OCI-LY1 (cell line): ENCODE results near the gene RPL39L.
A peak's percentile ranks its signal among the peaks of the same experiment; 100 is the strongest.
"Not testable (repeated sequence)": the region's sequence is repeated elsewhere in the genome, so short reads cannot be mapped to it uniquely, and the experiment has no call there.

ENCODE experiments used
- H2AFZ ChIP-seq: fragments of 200-600 bp; sonication (generic), shearing (Covaris generic); 2 replicates; pipeline ENCODE4 v1.6.0; 2014; ENCODE audit warnings: antibody characterized with exemption, mild to moderate bottlenecking, low read length
- H3F3A ChIP-seq: fragments of 200-600 bp; sonication (generic), shearing (Covaris generic); 2 replicates; pipeline ENCODE4 v1.6.0; 2014; ENCODE audit warnings: mild to moderate bottlenecking, antibody characterized with exemption, low read length, moderate library complexity; ENCODE audit not compliant: insufficient read depth
- H3K27ac ChIP-seq: fragments of 200-600 bp; sonication (generic); 2 replicates; pipeline ENCODE4 v1.5.1; 2014; ENCODE audit warnings: low read length, mixed run types, mild to moderate bottlenecking, low read depth; ENCODE audit not compliant: poor library complexity, severe bottlenecking
- H3K27me3 ChIP-seq: fragments of 200-600 bp; sonication (generic); 2 replicates; pipeline ENCODE4 v1.6.0; 2014; ENCODE audit warnings: antibody characterized with exemption, mild to moderate bottlenecking, low read length, moderate library complexity; ENCODE audit not compliant: insufficient read depth
- H3K36me3 ChIP-seq: fragments of 200-600 bp; sonication (generic); 2 replicates; pipeline ENCODE4 v1.6.1; 2014; ENCODE audit warnings: mild to moderate bottlenecking, antibody characterized with exemption, low read length, moderate library complexity, mixed read lengths; ENCODE audit not compliant: insufficient read depth
- H3K4me1 ChIP-seq: fragments of 200-600 bp; sonication (generic); 2 replicates; pipeline ENCODE4 v1.5.1; 2014; ENCODE audit warnings: mild to moderate bottlenecking, low read length, moderate library complexity; ENCODE audit not compliant: insufficient read depth, severe bottlenecking
- H3K4me2 ChIP-seq: fragments of 200-600 bp; sonication (generic), shearing (Covaris generic); 2 replicates; pipeline ENCODE4 v1.6.1; 2014; ENCODE audit warnings: low read length
- H3K4me3 ChIP-seq: fragments of 200-600 bp; sonication (generic); 2 replicates; pipeline ENCODE4 v1.5.1; 2014; ENCODE audit warnings: low read length, low read depth, mild to moderate bottlenecking, mixed read lengths; ENCODE audit not compliant: poor library complexity, severe bottlenecking
- H3K79me2 ChIP-seq: fragments of 200-600 bp; shearing (Covaris generic); 2 replicates; pipeline ENCODE4 v1.6.1; 2016; ENCODE audit warnings: mixed run types, low read length, mixed read lengths; ENCODE audit not compliant: insufficient read depth
- H3K9ac ChIP-seq: fragments of 200-600 bp; sonication (generic), shearing (Covaris generic); 2 replicates; pipeline ENCODE4 v1.6.1; 2014; ENCODE audit warnings: mild to moderate bottlenecking, low read length, mixed read lengths
- H3K9me2 ChIP-seq: fragments of 200-600 bp; sonication (generic), shearing (Covaris generic); 2 replicates; pipeline ENCODE4 v1.6.1; 2014; ENCODE audit warnings: low read depth, mild to moderate bottlenecking, low read length, mixed read lengths
- H3K9me3 ChIP-seq: fragments of 200-600 bp; shearing (Covaris generic); 2 replicates; pipeline ENCODE4 v1.6.1; 2014; ENCODE audit warnings: low read length, mixed read lengths
- H4K20me1 ChIP-seq: fragments of 200-600 bp; sonication (generic), shearing (Covaris generic); 2 replicates; pipeline ENCODE4 v1.6.0; 2016; ENCODE audit warnings: mild to moderate bottlenecking, low read length; ENCODE audit not compliant: insufficient read depth
- EZH2 ChIP-seq: fragments of 200-600 bp; sonication (generic), shearing (Covaris generic); IDR thresholded peaks from 2 replicates; pipeline ENCODE4 v1.8.0; 2017; ENCODE audit warnings: borderline replicate concordance, mixed run types, mild to moderate bottlenecking, antibody characterized with exemption, low read length, moderate library complexity, mixed read lengths
- TF ChIP-seq, protein P1 (sequence below): fragments of 200-600 bp; sonication (generic), shearing (Covaris generic); IDR thresholded peaks from 2 replicates; pipeline ENCODE4 v1.5.1; 2017; ENCODE audit warnings: mild to moderate bottlenecking, antibody characterized with exemption, low read length, moderate library complexity, mixed read lengths

Gene RPL39L

DNA sequence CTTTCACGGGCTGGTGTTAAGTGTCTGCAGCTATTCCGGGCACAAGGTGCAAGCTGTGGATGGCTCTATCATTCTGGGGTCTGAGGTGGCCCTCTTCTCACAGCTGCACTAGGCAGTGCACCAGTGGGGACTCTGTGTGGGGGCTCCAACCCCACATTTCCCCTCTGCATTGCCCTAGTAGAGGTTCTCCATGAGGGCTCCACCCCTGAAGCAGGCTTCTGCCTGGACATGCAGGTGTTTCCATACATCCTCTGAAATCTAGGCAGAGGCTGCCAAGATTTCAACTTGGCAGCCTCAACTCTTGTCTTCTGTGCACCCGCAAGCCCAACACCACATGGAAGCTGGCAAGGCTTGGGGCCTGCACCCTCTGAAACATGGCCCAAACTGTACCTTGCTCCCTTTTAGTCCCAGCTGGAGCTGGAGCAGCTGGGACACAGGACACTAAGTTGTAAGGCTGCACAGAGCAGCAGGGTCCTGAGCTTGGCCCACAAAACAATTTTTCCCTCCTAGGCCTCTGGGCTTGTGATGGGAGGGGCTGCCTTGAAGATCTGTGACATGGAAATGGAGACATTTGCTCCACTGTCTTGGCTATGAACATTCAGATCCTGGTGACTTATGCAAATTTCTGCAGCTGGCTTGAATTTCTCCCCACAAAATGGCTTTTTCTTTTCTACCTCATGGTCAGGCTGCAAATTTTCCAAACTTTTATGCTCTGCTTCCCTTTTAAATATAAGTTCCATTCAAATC lies 6.0 kb upstream of the RPL39L start:
- H2AFZ ChIP-seq = no peak overlapping the region
- H3F3A ChIP-seq = no peaks in the 10 kb centered on the region
- no peaks in the 10 kb centered on the region for H4K20me1 ChIP-seq
- H3K79me2 ChIP-seq = no peaks in the 10 kb centered on the region
- H3K9ac ChIP-seq = no peak overlapping the region
- H3K4me2 ChIP-seq = no peak overlapping the region
- no peak overlapping the region for H3K4me3 ChIP-seq
- no peaks in the 10 kb centered on the region for H3K27me3 ChIP-seq
- no peaks in the 10 kb centered on the region; the same call in 1 of the 2 replicates for H3K36me3 ChIP-seq
- H3K27ac ChIP-seq = no peak overlapping the region
- H3K9me3 ChIP-seq = peaks cover 30% of the 10 kb centered on the region
- no peaks in the 10 kb centered on the region for H3K9me2 ChIP-seq
- TF ChIP-seq, protein P1, sequence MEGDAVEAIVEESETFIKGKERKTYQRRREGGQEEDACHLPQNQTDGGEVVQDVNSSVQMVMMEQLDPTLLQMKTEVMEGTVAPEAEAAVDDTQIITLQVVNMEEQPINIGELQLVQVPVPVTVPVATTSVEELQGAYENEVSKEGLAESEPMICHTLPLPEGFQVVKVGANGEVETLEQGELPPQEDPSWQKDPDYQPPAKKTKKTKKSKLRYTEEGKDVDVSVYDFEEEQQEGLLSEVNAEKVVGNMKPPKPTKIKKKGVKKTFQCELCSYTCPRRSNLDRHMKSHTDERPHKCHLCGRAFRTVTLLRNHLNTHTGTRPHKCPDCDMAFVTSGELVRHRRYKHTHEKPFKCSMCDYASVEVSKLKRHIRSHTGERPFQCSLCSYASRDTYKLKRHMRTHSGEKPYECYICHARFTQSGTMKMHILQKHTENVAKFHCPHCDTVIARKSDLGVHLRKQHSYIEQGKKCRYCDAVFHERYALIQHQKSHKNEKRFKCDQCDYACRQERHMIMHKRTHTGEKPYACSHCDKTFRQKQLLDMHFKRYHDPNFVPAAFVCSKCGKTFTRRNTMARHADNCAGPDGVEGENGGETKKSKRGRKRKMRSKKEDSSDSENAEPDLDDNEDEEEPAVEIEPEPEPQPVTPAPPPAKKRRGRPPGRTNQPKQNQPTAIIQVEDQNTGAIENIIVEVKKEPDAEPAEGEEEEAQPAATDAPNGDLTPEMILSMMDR = no peak
- no peak for TF ChIP-seq EZH2
- no peaks in the 10 kb centered on the region for H3K4me1 ChIP-seq

DNA sequence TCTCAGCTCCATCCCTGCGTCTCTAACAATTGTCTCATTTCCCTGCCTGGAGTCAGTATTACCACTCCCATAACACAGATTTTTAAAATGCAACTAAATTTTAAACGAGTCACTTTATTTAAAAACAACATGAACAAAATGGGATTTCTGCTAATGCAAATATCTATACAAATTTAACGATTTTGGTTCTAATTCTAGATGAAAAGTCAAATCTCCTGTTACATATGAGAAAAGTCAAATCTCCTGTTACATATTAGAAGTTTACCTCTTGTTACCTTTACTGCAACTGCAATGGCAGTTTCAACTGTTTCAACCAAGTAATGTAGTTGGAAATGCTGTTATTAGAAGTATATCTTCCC lies 578 bp upstream of the RPL39L start:
- Histone ChIP-seq H3K9me2 (no peaks in the 10 kb centered on the region), H3K79me2 (no peaks in the 10 kb centered on the region), H3K4me3 (peak overlapping the region; percentile 62), H3K4me2 (peak overlapping the region; percentile 67), H3K9ac (no peak overlapping the region; the same call in 1 of the 2 replicates), H3K27ac (peak overlapping the region; percentile 73), H2AFZ (no peak overlapping the region), H3K27me3 (no peaks in the 10 kb centered on the region), H3K4me1 (peaks cover 19% of the 10 kb centered on the region), H3K36me3 (peaks cover 26% of the 10 kb centered on the region), H3K9me3 (peaks cover 25% of the 10 kb centered on the region), H4K20me1 (no peaks in the 10 kb centered on the region), H3F3A (no peaks in the 10 kb centered on the region)
- TF ChIP-seq, protein P1 = no peak
- no peak for TF ChIP-seq EZH2

DNA sequence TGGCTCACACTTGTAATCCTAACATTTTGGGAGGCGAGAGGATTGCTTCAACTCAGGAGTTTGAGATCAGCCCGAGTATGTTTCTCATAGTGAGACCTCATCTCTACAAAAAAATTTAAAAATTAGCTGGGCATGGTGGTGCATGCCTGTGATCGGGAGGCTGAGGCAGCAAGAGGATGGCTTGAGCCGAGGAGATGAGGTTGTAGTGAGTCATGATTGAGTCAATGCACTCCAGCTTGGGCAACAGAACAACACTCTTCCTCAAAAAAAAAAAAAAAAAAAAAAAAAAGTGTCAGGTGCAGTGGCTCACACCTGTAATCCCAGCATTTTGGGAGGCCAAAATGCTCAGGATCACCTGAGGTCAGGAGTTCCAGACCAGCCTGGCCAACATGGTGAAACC lies 2.4 kb downstream of the RPL39L start:
- Histone ChIP-seq H3K27ac (no peak overlapping the region), H2AFZ (no peak overlapping the region), H3K9ac (no peak overlapping the region), H3K9me3 (peaks cover 17% of the 10 kb centered on the region), H3K79me2 (no peaks in the 10 kb centered on the region), H4K20me1 (no peaks in the 10 kb centered on the region), H3K9me2 (no peaks in the 10 kb centered on the region), H3K36me3 (peaks cover 56% of the 10 kb centered on the region), H3K4me1 (peaks cover 19% of the 10 kb centered on the region), H3K4me2 (no peak overlapping the region), H3F3A (no peaks in the 10 kb centered on the region), H3K27me3 (no peaks in the 10 kb centered on the region), H3K4me3 (no peak overlapping the region)
- no peak for TF ChIP-seq EZH2

DNA sequence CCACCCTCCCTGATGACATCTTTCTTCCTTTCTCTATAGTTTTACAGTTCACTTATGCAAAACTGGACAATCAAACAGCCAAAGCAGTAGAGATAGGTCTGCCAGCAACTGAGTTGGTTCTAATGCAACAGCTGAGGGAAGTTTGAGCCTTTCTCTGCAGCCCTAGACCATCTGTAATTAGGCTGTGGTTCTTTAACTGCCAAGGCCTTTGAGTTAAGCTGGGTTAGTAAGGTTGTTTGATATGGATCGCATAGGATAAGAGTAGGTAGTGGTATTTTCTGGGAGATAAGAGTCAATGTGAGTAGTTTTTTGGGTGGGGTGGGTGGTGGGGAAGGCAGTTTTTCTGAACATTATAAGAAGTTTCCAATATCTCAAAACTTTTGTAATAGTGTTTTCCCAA lies 3.0 kb downstream of the RPL39L start:
- TF ChIP-seq, protein P1 = no peak
- no peak for TF ChIP-seq EZH2
- Histone ChIP-seq H3K27ac (no peak overlapping the region), H4K20me1 (no peaks in the 10 kb centered on the region), H3K79me2 (no peaks in the 10 kb centered on the region), H3K4me1 (peaks cover 19% of the 10 kb centered on the region), H3K9me2 (no peaks in the 10 kb centered on the region), H3K4me2 (no peak overlapping the region), H3K4me3 (no peak overlapping the region), H3F3A (no peaks in the 10 kb centered on the region), H2AFZ (no peak overlapping the region), H3K9me3 (peaks cover 15% of the 10 kb centered on the region; the same call in 1 of the 2 replicates), H3K36me3 (peaks cover 62% of the 10 kb centered on the region), H3K9ac (no peak overlapping the region), H3K27me3 (no peaks in the 10 kb centered on the region)

DNA sequence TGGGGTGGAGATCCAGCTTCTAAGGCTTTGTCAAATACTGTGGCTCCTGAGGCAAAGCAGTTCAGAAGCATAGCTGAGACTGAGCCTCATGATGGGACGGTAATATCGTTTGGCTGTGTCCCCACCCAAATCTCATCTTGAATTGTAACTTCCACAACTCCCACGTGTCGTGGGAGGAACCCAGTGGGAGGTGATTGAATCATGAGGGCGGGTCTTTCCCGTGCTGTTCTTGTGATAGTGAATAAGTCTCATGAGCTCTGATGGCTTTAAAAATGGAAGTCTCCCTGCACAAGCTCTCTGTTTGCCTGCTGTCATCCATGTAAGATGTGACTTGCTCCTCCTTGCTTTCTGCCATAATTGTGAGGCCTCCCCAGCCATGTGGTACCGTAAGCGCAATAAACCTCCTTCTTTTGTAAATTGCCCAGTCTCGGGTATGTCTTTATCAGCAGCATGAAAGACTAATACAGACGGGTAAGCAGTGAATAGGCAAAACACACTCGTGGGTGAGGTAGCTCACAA lies 4.1 kb downstream of the RPL39L start:
- not testable (repeated sequence) for H3K9me2 ChIP-seq, H3K27ac ChIP-seq, H2AFZ ChIP-seq, H3K9ac ChIP-seq, H3K27me3 ChIP-seq, H4K20me1 ChIP-seq, H3F3A ChIP-seq, H3K4me2 ChIP-seq, H3K79me2 ChIP-seq, H3K4me3 ChIP-seq
- Histone ChIP-seq H3K9me3 (peaks cover 20% of the 10 kb centered on the region; the same call in 1 of the 2 replicates), H3K36me3 (peaks cover 73% of the 10 kb centered on the region), H3K4me1 (peaks cover 26% of the 10 kb centered on the region)
